MM.1S (cell line): ENCODE measurements around the gene MEG3.
"Not testable (repeated sequence)": the region's sequence is repeated elsewhere in the genome, so short reads cannot be mapped to it uniquely, and the experiment has no call there.

ENCODE experiments used
- DNase-seq: peaks from one replicate; pipeline ENCODE4 v3.0.0-alpha.2; 2015
- H2AFZ ChIP-seq: fragments of 300-600 bp; sonication (generic); 2 replicates; pipeline ENCODE4 v1.6.0; 2016; ENCODE audit warnings: antibody characterized with exemption, low read length
- H3F3A ChIP-seq: fragments of 300-600 bp; sonication (generic); 2 replicates; pipeline ENCODE4 v1.6.1; 2016; ENCODE audit warnings: mild to moderate bottlenecking, antibody characterized with exemption, low read length, moderate library complexity, mixed read lengths; ENCODE audit not compliant: insufficient read depth
- H3K27ac ChIP-seq: fragments of 300-600 bp; sonication (generic); 2 replicates; pipeline ENCODE4 v1.5.1; 2016; ENCODE audit warnings: mild to moderate bottlenecking, low read length
- H3K27me3 ChIP-seq: fragments of 300-600 bp; sonication (generic); replicated peaks from 2 replicates; pipeline ENCODE4 v1.6.0; 2016; ENCODE audit warnings: low read length; ENCODE audit not compliant: insufficient read depth
- H3K36me3 ChIP-seq: fragments of 300-600 bp; sonication (generic); replicated peaks from 2 replicates; pipeline ENCODE4 v1.6.1; 2016; ENCODE audit warnings: mild to moderate bottlenecking, low read length, mixed read lengths; ENCODE audit not compliant: insufficient read depth
- H3K4me1 ChIP-seq: fragments of 300-600 bp; sonication (generic); 2 replicates; pipeline ENCODE4 v1.6.1; 2016; ENCODE audit warnings: low read length, mixed read lengths
- H3K4me2 ChIP-seq: fragments of 300-600 bp; sonication (generic); 2 replicates; pipeline ENCODE4 v1.6.0; 2016; ENCODE audit warnings: low read depth, low read length
- H3K4me3 ChIP-seq: fragments of 300-600 bp; sonication (generic); 2 replicates; pipeline ENCODE4 v1.5.1; 2016; ENCODE audit warnings: low read length, mixed read lengths
- H3K79me2 ChIP-seq: fragments of 300-600 bp; sonication (generic); 2 replicates; pipeline ENCODE4 v1.6.1; 2016; ENCODE audit warnings: mixed run types, low read length, mixed read lengths
- H3K9ac ChIP-seq: fragments of 300-600 bp; sonication (generic); 2 replicates; pipeline ENCODE4 v1.6.1; 2016; ENCODE audit warnings: low read length, mixed read lengths
- H3K9me2 ChIP-seq: fragments of 300-600 bp; sonication (generic); replicated peaks from 2 replicates; pipeline ENCODE4 v1.6.1; 2016; ENCODE audit warnings: mild to moderate bottlenecking, low read length, mixed read lengths; ENCODE audit not compliant: insufficient read depth
- H3K9me3 ChIP-seq: fragments of 300-600 bp; sonication (generic); replicated peaks from 2 replicates; pipeline ENCODE4 v1.6.1; 2016; ENCODE audit warnings: mild to moderate bottlenecking, low read length, mixed read lengths; ENCODE audit not compliant: insufficient read depth
- H4K20me1 ChIP-seq: fragments of 300-600 bp; sonication (generic); 2 replicates; pipeline ENCODE4 v1.6.1; 2016; ENCODE audit warnings: mild to moderate bottlenecking, low read length, moderate library complexity, mixed read lengths; ENCODE audit not compliant: insufficient read depth
- EZH2 ChIP-seq: fragments of 300-600 bp; sonication (generic); optimal IDR thresholded peaks from 2 replicates; pipeline ENCODE3; 2017; ENCODE audit warnings: low read depth, mild to moderate bottlenecking, antibody characterized with exemption, low read length, mixed read lengths
- EZH2phosphoT487 ChIP-seq: fragments of 300-600 bp; sonication (generic); IDR thresholded peaks from 2 replicates; pipeline ENCODE4 v1.6.1; 2018; ENCODE audit warnings: antibody characterized with exemption, low read length
- TF ChIP-seq, protein P1 (sequence below): fragments of 300-600 bp; sonication (generic); IDR thresholded peaks from 2 replicates; pipeline ENCODE4 v1.5.1; 2016; ENCODE audit warnings: antibody characterized with exemption, low read length, mixed read lengths

Gene MEG3

DNA sequence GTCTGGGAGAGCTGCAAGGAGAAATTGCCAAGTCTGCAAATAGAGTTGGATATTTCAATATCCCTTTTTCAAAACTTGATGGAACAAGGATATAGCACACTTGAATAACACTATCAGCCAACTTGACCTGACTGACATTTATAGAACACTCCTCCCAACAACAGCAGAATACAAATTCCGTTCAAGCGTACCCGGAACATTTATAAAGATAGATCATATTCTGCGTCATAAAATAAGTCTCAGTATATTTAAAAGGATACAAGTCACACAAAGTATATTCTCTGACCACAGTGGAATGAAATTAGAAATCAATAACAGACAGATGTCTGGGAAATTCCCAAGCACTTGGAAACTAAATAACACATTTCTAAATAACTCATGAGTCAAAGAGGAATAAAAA lies 29.0 kb upstream of the MEG3 start:
- Histone ChIP-seq H3K9me2 (no peaks in the 10 kb centered on the region), H3K4me1 (no peaks in the 10 kb centered on the region), H3K27me3 (peaks cover 40% of the 10 kb centered on the region), H3K79me2 (no peaks in the 10 kb centered on the region), H4K20me1 (no peaks in the 10 kb centered on the region), H3K4me2 (no peak overlapping the region), H3K9me3 (no peaks in the 10 kb centered on the region), H3K4me3 (no peak overlapping the region), H3F3A (no peaks in the 10 kb centered on the region), H3K9ac (no peak overlapping the region), H3K36me3 (no peaks in the 10 kb centered on the region), H2AFZ (no peak overlapping the region), H3K27ac (no peak overlapping the region)
- TF ChIP-seq EZH2phosphoT487 (no peak), EZH2 (no peak)
- TF ChIP-seq, protein P1, sequence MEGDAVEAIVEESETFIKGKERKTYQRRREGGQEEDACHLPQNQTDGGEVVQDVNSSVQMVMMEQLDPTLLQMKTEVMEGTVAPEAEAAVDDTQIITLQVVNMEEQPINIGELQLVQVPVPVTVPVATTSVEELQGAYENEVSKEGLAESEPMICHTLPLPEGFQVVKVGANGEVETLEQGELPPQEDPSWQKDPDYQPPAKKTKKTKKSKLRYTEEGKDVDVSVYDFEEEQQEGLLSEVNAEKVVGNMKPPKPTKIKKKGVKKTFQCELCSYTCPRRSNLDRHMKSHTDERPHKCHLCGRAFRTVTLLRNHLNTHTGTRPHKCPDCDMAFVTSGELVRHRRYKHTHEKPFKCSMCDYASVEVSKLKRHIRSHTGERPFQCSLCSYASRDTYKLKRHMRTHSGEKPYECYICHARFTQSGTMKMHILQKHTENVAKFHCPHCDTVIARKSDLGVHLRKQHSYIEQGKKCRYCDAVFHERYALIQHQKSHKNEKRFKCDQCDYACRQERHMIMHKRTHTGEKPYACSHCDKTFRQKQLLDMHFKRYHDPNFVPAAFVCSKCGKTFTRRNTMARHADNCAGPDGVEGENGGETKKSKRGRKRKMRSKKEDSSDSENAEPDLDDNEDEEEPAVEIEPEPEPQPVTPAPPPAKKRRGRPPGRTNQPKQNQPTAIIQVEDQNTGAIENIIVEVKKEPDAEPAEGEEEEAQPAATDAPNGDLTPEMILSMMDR, result no peak
- DNase-seq, result no peak

GRCh38 chr14:100800041-100800440 lies 25.9 kb upstream of the MEG3 start:
- Histone ChIP-seq H3K27me3 (peaks cover 54% of the 10 kb centered on the region), H3K9me2 (no peaks in the 10 kb centered on the region), H3K4me1 (no peaks in the 10 kb centered on the region), H3F3A (no peaks in the 10 kb centered on the region), H3K9me3 (no peaks in the 10 kb centered on the region), H3K27ac (no peak overlapping the region), H4K20me1 (no peaks in the 10 kb centered on the region), H3K79me2 (no peaks in the 10 kb centered on the region), H3K4me3 (no peak overlapping the region), H3K36me3 (no peaks in the 10 kb centered on the region), H3K4me2 (no peak overlapping the region), H2AFZ (no peak overlapping the region), H3K9ac (no peak overlapping the region)
- TF ChIP-seq EZH2phosphoT487 (no peak), EZH2 (no peak)
- TF ChIP-seq, protein P1, result no peak
- no peak for DNase-seq

DNA sequence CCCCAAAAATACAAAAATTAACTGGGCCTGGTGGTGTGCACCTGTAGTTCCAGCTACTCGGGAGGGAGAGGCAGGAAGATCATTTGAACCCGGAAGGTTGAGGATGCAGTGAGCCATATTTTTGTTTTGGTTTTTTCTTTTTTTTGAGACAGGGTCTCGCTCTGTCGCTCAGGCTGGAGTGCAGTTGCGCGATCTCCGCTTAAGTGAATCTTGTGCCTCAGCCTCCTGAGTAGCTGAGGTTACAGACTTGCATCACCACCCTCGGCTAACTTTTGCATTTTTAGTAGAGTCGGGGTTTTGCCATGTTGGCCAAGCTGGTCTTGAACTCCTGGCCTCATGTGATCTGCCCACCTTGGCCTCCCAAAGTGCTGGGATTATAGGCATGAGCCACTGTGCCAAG lies 24.5 kb upstream of the MEG3 start:
- not testable (repeated sequence) for H3K4me1 ChIP-seq, H3K36me3 ChIP-seq

DNA sequence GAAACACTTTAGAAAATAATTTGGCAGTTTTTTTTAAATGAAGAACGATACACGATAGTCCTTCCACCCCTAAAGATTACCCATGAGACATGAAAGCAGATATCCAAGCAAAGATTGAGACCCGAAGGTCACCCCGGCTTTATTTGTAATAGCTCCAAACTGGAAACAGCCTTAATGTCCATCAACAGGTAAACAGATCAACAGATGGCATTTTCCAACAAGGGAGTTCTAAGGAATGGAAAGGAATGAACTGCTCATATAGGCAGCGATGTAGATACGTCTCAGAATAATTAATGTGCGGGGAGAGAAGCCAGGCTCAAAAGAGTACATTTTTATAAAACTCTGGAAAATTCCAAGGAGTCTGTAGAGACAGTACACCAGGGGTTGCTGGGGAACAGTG lies 23.7 kb upstream of the MEG3 start:
- no peak for DNase-seq
- Histone ChIP-seq H3F3A (no peaks in the 10 kb centered on the region), H2AFZ (no peak overlapping the region), H3K79me2 (no peaks in the 10 kb centered on the region), H3K27ac (no peak overlapping the region), H3K9me3 (no peaks in the 10 kb centered on the region), H3K4me3 (no peak overlapping the region), H3K9ac (no peak overlapping the region), H3K36me3 (no peaks in the 10 kb centered on the region), H4K20me1 (no peaks in the 10 kb centered on the region), H3K4me1 (no peaks in the 10 kb centered on the region), H3K27me3 (peaks cover 54% of the 10 kb centered on the region), H3K9me2 (no peaks in the 10 kb centered on the region), H3K4me2 (no peak overlapping the region)
- TF ChIP-seq, protein P1, result no peak
- TF ChIP-seq EZH2phosphoT487, result no peak
- TF ChIP-seq EZH2, result no peak

More for the DNA sequence above, 24.5 kb upstream of the MEG3 start:
- not testable (repeated sequence) for H3K4me2 ChIP-seq, H3K9me3 ChIP-seq, H4K20me1 ChIP-seq, H3K9ac ChIP-seq, H3K79me2 ChIP-seq, H3K27ac ChIP-seq, H3F3A ChIP-seq, H3K4me3 ChIP-seq, H3K9me2 ChIP-seq, DNase-seq, H2AFZ ChIP-seq
- peaks cover 54% of the 10 kb centered on the region for H3K27me3 ChIP-seq
